GM12865 (cell line): Measurements from ENCODE around the gene CLCN5.

Experiments
- DNase-seq: peaks from one replicate; pipeline ENCODE4 v3.0.0; 2010; ENCODE audit warnings: low read depth
- H3K4me3 ChIP-seq: 2 replicates; pipeline ENCODE4 v1.5.1; 2011; ENCODE audit warnings: mild to moderate bottlenecking, low read depth, low read length, control low read depth
- TF ChIP-seq, protein P1 (sequence below): IDR thresholded peaks from 2 replicates; pipeline ENCODE4 v1.5.1; 2011; ENCODE audit warnings: low read length, control low read depth, low read depth, inconsistent platforms; ENCODE audit not compliant: insufficient read depth; ENCODE audit errors: missing control alignments

The CLCN5 gene

DNA sequence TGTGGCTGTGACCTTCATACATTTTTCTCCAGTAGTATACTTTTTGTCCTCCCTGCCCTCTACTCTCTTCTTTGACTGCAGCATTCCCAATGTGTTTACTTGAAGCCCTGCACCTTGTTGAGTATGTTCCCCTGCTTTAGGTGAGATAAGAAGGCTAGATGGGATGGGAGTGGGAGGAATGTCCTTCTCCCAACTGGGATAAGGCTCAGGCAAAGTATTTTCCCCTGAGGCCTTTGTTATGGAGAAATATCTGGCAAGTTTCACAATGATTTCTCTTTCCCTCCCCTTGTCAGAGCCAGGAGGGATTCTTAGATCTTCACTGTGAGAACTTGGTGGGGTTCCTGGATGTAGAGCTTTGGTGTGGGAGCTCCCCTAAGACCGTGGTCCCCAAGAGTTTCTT lies 131.8 kb downstream of the CLCN5 start:
- TF ChIP-seq, protein P1, sequence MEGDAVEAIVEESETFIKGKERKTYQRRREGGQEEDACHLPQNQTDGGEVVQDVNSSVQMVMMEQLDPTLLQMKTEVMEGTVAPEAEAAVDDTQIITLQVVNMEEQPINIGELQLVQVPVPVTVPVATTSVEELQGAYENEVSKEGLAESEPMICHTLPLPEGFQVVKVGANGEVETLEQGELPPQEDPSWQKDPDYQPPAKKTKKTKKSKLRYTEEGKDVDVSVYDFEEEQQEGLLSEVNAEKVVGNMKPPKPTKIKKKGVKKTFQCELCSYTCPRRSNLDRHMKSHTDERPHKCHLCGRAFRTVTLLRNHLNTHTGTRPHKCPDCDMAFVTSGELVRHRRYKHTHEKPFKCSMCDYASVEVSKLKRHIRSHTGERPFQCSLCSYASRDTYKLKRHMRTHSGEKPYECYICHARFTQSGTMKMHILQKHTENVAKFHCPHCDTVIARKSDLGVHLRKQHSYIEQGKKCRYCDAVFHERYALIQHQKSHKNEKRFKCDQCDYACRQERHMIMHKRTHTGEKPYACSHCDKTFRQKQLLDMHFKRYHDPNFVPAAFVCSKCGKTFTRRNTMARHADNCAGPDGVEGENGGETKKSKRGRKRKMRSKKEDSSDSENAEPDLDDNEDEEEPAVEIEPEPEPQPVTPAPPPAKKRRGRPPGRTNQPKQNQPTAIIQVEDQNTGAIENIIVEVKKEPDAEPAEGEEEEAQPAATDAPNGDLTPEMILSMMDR, result no peak
- no peak overlapping the region for H3K4me3 ChIP-seq
- no peak for DNase-seq

DNA sequence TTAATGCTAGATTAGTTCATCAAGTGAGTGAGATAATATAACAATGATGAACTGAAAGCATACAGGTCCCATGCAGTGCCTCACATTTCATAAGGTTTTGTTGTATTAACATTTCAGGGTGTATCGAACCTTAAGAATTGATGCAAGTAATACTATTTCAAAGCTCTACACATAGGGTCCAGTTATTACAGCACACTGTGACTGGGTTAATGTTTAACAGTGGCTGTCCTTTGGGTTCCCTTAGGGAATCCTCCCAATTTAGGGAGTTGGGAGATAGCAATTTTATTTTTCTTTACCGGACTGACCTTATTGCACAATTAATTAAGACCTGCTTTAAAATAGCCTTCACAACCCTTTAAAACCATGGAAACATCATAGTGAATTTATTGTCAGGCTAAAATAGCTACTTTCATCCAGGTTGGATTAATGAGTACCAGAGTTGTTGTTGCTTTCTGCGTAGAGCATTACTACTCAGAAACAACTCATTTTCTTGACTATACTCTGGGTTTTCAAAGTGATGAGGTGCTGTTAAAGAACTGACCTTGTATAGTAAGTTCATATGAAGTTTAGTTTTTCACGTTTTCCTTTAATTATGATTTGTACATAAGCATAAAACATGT lies 144.0 kb downstream of the CLCN5 start:
- H3K4me3 ChIP-seq, result no peak overlapping the region
- DNase-seq, result no peak
- TF ChIP-seq, protein P1, result no peak

DNA sequence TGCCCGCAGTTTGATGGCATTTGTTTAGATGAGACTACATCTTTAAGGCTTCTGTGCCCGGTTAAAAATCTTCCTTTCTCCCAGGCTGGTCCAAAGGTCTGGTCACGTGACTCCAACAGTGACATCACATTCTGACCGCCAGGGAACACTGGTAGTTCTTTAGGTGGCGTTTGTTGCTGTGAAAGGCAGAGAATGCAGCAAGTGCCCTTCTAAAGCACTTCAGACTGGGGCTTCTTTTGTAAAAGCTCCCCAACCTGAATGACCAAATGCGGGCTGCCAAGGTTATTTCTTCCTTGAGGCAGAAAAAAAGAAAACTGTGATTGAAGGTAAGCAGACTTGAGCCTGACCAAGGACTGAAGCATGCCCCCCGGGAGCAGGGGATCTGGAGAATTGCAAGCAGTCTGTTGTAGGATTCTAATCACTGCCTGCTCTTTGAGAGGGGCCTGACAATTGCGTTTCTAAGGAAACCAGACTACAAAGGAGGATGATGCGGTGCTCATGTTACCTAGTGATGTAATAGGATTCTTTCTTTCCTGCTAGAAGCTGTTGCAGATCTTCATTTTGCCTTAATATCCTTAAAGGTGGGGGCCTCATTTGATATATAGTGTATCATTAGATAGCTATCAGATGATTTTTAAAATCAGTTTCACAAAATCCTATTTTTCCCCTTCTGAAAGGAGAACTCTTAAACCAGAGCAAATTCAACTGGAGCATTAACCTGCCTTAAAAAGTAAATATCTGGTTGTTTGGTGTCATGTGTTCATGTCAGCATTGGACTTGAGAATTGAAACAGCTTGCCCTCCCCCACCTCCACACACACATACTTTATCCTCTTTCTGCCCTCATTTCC lies 145.3 kb downstream of the CLCN5 start:
- DNase-seq, result no peak
- H3K4me3 ChIP-seq, result no peak overlapping the region
- TF ChIP-seq, protein P1, result no peak

DNA sequence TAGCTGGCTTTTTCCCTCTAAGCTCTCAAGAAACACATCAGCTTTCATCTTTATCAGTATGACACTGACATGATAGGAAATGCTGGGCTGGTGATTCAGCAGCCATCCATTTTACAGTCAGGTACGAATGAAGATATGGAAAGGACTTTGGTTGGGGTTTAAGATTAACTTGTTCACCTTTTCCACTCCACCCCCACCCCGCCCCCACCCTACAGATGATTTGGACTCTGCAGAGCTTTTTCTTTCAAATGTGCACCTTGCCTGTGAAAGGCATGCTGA lies 145.8 kb downstream of the CLCN5 start:
- TF ChIP-seq, protein P1, result no peak
- no peak for DNase-seq
- no peak overlapping the region for H3K4me3 ChIP-seq

DNA sequence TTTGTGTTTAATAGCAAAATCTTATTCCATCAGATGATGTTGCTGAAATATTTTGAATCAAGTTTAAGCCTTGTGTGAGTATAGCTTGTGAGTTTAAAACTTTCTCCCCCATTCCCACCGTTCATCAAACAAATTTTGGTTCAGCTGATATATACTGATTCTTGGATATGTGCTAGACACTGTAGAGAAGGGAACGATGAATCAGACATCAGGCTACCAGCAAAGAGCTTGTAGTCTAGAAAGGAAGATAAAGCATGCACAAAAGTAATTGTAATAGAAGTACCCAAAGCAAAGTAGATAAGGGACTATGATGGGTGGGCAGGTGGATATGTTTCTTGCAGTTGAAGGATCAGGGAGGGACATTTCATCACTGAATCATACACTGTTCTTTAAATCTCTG lies 146.5 kb downstream of the CLCN5 start:
- H3K4me3 ChIP-seq, result no peak overlapping the region
- TF ChIP-seq, protein P1, result no peak
- DNase-seq, result no peak

DNA sequence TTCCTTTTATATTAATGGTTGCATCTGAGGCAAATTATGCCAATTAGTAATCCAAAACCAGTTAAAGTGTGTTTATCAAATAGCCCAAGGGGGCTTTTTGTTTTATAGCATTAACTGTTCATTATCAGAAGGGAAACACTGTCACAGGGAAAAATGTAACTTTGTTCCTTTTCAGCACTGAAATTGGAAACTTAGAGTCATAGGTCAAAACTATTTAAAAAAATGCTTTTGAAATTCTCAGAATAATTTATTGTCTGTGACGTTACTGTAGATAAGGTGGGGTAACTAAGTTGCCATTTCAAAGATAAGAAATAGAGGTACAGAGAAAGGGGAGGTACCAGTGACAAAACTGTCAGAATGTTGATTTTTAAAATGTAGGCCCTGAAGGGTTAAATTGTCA lies 149.1 kb downstream of the CLCN5 start:
- TF ChIP-seq, protein P1, result no peak
- DNase-seq, result no peak
- no peak overlapping the region for H3K4me3 ChIP-seq

DNA sequence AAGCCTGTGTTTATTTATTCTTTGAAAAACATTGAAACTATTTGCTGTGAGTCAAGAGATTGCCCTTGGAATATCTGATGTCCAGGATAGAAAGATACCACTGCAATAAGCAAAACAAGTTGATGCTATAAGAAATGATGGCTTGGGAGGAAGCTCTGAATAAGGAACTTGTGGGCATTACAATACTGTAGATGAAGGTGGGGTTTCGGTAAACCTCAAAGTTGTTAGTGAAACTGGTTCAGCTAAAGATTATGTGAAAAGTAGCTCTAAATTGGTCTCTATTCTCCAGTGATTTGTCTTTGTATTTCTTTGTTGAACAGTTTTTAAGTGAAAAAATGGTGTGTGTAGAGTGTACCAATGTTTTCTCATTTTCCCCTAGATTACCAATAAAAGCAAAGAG lies 149.7 kb downstream of the CLCN5 start:
- no peak for DNase-seq
- H3K4me3 ChIP-seq, result no peak overlapping the region
- TF ChIP-seq, protein P1, result no peak
